Measurements from ENCODE around the gene RAB4A. TPM values are rescaled to one million over a fixed set of nuclear protein-coding genes. Genes with fewer than 3 reads are reported as not detected.

Gene RAB4A
- total RNA-seq, 4 donors from 2014 or later: 65.5 to 84.7 (median 74.0) TPM

DNA sequence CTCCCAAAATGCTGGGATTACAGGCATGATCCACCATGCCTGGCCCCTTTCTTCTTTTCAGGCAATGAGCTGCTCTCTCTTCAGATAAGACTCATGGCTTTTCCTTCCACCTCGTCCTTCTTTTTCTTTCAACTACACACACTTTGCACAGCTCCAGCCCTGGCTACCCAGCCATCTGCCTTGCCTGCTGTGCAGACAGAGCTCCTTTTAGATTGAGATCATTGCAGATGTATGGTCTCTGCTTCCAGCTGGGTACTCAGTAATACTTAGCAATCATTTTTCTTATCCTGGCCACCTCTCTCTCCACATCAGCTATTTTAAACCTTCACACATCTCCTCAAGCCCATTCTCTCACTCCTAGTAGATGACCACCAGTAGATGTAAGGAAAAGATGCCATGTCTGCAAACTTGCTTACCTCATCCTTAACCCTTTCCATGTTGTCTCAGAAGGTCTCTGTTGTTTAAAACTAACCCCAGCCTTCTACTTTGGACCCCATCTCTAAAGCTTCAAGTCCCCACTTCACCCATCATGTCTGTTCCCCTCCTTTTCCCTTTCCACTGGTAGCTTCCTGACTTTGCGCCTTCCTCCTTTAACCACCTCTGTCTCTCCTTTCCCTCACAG lies 7.3 kb downstream of the RAB4A start:
- no peak overlapping the region for H3K4me3 ChIP-seq (ENCODE audit: low read depth, poor library complexity, severe bottlenecking)
- TF ChIP-seq, protein P1, sequence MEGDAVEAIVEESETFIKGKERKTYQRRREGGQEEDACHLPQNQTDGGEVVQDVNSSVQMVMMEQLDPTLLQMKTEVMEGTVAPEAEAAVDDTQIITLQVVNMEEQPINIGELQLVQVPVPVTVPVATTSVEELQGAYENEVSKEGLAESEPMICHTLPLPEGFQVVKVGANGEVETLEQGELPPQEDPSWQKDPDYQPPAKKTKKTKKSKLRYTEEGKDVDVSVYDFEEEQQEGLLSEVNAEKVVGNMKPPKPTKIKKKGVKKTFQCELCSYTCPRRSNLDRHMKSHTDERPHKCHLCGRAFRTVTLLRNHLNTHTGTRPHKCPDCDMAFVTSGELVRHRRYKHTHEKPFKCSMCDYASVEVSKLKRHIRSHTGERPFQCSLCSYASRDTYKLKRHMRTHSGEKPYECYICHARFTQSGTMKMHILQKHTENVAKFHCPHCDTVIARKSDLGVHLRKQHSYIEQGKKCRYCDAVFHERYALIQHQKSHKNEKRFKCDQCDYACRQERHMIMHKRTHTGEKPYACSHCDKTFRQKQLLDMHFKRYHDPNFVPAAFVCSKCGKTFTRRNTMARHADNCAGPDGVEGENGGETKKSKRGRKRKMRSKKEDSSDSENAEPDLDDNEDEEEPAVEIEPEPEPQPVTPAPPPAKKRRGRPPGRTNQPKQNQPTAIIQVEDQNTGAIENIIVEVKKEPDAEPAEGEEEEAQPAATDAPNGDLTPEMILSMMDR (IDR thresholded peaks at IDR 0.05): no peak
- TF ChIP-seq POLR2A (IDR thresholded peaks at IDR 0.05): no peak
- 85 to 90% methylated on average over 2 of the region's 2 CpGs for WGBS, 2 donors
- intact Hi-C loops (cut with DNase I; ENCODE audit: low total_unique reads): no loop called here
- no peak for DNase-seq (ENCODE audit: low spot score in 2 of 2)

DNA sequence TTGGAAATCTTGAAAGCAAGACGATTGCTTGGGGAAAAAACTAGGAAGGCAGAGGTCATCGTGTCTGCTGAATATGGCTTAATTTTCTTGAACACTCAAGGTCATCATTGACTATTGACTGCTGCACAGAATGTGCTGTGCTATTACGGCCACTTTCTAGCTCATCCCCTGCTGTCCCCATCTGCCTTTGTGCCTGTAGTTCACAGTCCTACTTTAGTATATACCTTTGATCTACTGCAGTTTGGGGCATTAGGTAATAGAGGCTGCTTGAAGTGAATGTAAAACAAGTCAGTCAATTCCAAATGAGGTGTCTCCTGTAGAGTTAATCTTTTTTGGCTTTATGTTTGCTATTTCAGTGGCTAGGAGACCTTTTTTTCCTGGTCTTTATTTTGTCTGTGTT lies 8.3 kb downstream of the RAB4A start:
- DNase-seq (ENCODE audit: low spot score in 2 of 2): no peak
- H3K4me3 ChIP-seq (ENCODE audit: low read depth, poor library complexity, severe bottlenecking): no peak overlapping the region
- intact Hi-C loops (cut with DNase I; ENCODE audit: low total_unique reads): no loop called here
- TF ChIP-seq, protein P1 (IDR thresholded peaks at IDR 0.05): no peak
- no peak for TF ChIP-seq POLR2A (IDR thresholded peaks at IDR 0.05)
- 66 to 85% methylated on average over 3 of the region's 3 CpGs for WGBS, 2 donors

DNA sequence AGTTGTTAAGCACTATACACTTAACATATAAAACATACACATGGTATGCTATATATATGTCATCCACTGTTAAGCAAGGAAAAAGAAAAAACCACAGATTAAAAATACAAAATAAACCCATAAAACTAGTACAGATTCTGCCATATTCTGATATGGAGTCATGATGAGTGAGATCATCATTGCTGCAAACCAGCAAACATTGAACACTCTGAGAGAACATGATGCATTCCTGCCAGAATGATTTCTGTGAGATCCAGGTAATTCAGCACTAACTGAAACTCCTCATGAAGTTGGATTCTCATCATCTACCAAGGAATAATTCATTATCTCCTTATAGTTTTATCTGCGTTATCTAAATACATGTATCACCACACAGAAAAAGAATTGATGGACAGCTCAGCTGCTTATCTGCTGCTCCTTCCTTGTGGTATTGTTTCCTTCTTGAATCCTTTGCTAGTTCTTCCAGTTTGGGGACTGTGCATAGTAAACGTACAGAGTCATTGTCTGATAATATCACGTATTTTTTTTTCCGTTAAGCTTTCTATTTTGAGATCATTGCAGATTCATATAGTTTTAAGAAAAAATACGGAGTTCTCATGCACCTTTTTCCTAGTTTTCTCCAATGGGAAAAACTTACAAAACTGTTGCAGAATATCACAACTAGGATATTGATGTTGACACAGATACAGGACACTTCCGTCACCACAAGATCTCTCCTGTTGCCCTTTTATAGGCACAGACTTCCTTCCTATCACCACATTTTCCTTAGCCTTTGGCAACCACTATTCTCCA lies 9.3 kb downstream of the RAB4A start:
- H3K4me3 ChIP-seq (ENCODE audit: low read depth, poor library complexity, severe bottlenecking): no peak overlapping the region
- intact Hi-C loops (cut with DNase I; ENCODE audit: low total_unique reads): no loop called here
- no peak for DNase-seq (ENCODE audit: low spot score in 2 of 2)
- WGBS, 2 donors: 69 to 75% methylated on average over 6 of the region's 6 CpGs
- TF ChIP-seq, protein P1 (IDR thresholded peaks at IDR 0.05): no peak
- TF ChIP-seq POLR2A (IDR thresholded peaks at IDR 0.05): no peak

DNA sequence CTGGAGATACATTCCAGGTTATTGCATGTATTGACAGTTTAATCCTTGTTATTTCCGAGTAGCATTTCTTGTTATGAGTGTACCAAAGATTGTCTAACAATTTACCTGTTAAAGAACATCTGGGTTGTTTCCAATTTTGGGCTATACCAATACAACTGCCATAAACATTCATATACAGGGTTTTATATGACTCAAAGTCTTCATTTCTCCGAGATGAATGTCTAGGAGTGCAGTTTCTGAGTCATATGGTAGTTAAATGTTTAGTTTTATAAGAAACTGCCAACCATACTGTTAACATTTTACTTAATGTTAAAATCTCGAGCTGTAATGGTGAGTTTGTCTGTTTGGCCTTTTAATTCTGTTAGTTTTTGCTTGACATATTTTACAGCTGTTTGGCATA lies 10.0 kb downstream of the RAB4A start:
- WGBS, 2 donors: 82 to 91% methylated on average over 3 of the region's 3 CpGs
- DNase-seq (ENCODE audit: low spot score in 2 of 2): no peak
- intact Hi-C loops (cut with DNase I; ENCODE audit: low total_unique reads): no loop called here

DNA sequence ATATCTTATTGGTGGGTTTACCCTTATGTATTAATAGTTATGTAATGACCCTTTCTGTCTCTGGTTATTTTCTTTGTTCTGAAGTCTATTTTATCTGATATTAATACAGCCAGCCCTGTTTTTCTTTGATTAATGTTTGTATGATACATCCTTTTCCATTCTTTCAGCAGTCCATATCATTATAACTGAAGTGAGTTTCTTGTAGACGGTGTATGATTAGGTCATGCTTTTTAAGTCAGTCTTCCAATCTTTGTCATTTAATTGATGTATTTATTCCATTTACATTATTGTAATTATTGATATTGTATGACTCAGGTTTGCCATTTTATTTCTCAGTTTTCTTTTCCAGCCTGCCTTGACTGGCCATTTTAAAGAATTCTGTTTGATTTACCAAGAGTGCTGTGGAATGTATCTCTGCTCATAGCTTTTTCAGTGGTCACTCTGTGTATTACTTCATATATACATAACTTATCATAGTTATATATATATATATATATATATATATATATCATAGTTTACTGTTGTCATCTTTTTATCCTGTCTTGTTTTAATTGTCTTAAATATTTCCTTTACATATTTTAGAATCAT lies 10.5 kb downstream of the RAB4A start:
- intact Hi-C loops (cut with DNase I; ENCODE audit: low total_unique reads): no loop called here
- H3K4me3 ChIP-seq (ENCODE audit: low read depth, poor library complexity, severe bottlenecking): no peak overlapping the region
- no peak for DNase-seq (ENCODE audit: low spot score in 2 of 2)
- 91 to 97% methylated on average over 1 of the region's 1 CpG for WGBS, 2 donors
- TF ChIP-seq, protein P1 (IDR thresholded peaks at IDR 0.05): no peak
- no peak for TF ChIP-seq POLR2A (IDR thresholded peaks at IDR 0.05)

More for the DNA sequence above, 10.0 kb downstream of the RAB4A start:
- TF ChIP-seq, protein P1 (IDR thresholded peaks at IDR 0.05): no peak
- no peak for TF ChIP-seq POLR2A (IDR thresholded peaks at IDR 0.05)
- no peak overlapping the region for H3K4me3 ChIP-seq (ENCODE audit: low read depth, poor library complexity, severe bottlenecking)
